GM18511 (cell line): ENCODE data around the gene UBE2L3.

Source experiments
- ATAC-seq: cut with Tn5 transposase; IDR thresholded peaks from one replicate; pipeline ENCODE4 v1.9.1; 2021; ENCODE audit warnings: mild to moderate bottlenecking, moderate library complexity; ENCODE audit not compliant: unreplicated experiment

UBE2L3 gene

GRCh38 chr22:21669026-21669425 lies 101.5 kb downstream of the UBE2L3 start:
- no peak for ATAC-seq

GRCh38 chr22:21672107-21672629 lies 104.7 kb downstream of the UBE2L3 start:
- ATAC-seq: no peak
